CD4-positive, alpha-beta T cell treated with Interleukin-15 for 1 hour (primary cell): ENCODE results near the gene CALML4.
"Not testable (repeated sequence)": the region's sequence is repeated elsewhere in the genome, so short reads cannot be mapped to it uniquely, and the experiment has no call there.

ENCODE experiments used
- DNase-seq: peaks from one replicate; pipeline ENCODE4 v3.0.0-alpha.2; 2020

The CALML4 gene

DNA sequence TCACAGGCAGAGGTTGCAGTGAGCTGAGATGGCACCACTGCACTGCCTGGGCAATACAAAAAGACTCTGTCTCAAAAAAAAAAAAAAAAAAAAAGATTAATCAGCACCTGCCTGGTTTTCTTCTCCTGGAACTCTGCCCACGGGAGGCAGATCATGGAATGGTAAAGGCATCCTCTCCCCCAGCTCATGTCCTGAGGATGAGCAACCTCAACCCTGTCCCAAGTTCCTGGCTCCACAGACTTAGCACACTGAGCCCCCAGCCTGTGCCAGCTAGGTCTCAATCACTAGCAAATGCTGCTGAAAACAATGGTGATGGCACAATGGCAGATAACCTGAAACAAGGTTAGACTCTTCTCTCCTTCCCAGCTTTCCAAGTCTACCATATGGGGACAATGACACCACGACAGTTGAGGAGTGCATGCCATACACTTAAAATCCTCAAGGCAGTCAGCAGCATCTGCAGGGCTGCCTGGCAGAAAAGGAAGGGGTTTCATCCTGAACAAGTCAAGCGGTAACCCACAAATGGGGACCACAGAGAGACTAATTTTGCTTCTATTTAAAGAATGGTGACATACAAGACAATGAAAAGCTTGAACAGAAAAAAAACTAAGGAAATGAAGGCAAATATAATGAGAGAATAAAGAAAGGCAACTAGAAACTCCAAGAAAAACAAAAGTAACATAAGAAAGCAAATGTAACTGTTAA lies 19.6 kb upstream of the CALML4 start:
- no peak for DNase-seq

DNA sequence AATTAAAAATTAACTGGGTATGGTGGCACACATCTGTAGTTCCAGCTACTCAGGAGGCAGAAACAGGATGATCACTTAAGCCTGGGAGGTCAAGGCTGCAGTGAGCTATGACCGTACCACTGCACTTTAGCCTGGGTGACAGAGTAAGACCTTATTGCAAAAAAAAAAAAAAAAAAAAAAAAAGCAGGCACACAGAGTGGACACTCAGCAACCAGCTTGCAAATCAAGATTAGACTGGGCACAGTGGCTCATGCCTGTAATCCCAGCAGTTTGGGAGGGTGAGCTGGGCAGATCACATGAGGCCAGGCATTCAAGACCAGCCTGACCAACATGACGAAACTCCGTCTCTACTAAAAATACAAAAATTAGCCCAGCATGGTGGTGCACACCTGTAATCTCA lies 19.0 kb upstream of the CALML4 start:
- no peak for DNase-seq

DNA sequence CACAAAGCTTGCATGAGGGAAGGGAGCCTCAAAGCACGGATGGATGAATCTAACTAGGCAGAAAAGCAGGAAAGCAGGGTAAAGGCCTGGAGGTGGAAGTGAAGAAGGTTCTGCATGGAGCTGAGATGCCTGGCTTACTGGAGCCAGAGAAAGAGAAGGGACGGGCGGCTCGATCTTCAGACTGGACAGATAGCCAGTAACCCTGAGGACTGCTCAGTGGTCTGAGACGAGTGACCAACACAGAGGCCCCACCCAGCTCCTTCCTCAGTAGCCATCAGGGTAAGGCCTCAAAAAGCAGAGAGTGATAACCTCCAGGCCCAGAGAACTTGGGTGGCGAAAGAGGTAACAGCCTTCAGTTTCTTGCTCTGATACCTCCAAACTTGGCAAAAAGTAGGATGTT lies 18.0 kb upstream of the CALML4 start:
- DNase-seq = no peak

DNA sequence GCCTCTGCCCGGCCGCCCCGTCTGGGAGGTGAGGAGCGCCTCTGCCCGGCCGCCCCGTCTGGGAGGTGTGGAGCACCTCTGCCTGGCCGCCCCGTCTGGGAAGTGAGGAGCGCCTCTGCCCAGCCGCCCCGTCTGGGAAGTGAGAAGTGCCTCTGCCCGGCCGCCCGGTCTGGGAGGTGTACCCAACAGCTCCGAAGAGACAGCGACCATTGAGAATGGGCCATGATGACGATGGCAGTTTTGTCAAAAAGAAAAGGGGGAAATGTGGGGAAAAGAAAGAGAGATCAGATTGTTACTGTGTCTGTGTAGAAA lies 17.3 kb upstream of the CALML4 start:
- DNase-seq = not testable (repeated sequence)

DNA sequence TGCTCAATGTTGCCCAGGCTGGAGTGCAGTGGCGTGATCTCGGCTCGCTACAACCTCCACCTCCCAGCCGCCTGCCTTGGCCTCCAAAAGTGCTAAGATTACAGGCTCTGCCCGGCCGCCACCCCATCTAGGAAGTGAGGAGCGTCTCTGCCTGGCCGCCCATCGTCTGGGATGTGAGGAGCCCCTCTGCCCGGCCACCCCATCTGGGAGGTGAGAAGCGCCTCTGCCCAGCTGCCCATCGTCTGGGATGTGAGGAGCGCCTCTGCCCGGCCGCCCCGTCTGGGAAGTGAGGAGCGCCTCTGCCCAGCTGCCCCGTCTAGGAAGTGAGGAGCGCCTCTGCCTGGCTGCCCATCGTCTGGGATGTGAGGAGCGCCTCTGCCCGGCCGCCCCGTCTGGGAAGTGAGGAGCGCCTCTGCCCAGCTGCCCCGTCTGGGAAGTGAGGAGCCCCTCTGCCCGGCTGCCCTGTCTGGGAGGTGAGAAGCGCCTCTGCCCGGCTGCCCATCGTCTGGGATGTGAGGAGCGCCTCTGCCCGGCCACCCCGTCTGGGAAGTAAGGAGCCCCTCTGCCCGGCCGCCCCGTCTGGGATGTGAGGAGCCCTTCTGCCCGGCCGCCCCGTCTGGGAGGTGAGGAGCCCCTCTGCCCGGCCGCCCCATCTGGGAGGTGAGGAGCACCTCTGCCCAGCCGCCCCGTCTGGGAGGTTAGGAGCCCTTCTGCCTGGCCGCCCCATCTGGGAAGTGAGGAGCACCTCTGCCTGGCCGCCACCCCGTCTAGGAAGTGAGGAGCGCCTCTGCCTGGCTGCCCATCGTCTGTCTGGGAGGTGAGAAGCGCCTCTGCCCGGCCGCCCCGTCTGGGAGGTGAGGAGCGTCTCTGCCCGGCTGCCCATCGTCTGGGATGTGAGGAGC lies 16.6 kb upstream of the CALML4 start:
- DNase-seq = not testable (repeated sequence)

DNA sequence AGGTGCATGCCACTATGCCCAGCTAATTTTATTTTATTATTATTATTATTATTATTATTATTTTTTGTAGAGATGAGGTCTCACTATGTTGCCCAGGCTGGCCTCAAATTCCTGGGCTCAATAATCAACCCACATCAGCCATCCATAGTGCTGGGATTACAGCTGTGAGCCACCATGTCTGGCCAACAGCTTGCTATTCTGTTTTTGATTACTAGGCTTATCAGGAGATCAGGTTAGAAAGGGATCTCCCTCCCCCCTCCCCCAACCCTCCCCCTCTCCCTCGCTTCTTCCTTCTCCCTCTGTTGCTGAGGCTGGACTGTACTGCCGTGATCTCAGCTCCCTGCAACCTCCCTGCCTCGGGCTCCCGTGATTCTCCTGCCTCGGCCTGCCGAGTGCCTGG lies 15.8 kb upstream of the CALML4 start:
- DNase-seq = no peak

DNA sequence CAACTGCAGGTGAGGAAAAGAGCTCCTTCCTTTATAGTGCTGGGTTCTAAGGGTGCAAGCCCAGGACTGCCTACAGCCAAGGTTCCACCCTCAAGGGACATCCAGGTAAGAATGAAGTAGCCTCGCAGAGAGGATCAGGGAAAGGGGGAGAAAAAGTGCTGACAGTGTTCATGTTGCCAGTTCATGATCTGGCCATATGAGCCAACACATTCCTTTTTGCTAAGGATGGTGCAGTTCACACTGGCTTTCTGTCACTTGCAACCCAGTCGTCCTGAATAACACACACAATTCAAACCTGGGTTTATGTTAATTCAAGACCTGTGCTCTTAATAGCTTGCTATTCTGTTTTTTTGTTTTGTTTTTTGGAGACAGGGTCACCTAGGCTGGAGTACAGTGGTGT lies 15.4 kb upstream of the CALML4 start:
- DNase-seq = no peak

DNA sequence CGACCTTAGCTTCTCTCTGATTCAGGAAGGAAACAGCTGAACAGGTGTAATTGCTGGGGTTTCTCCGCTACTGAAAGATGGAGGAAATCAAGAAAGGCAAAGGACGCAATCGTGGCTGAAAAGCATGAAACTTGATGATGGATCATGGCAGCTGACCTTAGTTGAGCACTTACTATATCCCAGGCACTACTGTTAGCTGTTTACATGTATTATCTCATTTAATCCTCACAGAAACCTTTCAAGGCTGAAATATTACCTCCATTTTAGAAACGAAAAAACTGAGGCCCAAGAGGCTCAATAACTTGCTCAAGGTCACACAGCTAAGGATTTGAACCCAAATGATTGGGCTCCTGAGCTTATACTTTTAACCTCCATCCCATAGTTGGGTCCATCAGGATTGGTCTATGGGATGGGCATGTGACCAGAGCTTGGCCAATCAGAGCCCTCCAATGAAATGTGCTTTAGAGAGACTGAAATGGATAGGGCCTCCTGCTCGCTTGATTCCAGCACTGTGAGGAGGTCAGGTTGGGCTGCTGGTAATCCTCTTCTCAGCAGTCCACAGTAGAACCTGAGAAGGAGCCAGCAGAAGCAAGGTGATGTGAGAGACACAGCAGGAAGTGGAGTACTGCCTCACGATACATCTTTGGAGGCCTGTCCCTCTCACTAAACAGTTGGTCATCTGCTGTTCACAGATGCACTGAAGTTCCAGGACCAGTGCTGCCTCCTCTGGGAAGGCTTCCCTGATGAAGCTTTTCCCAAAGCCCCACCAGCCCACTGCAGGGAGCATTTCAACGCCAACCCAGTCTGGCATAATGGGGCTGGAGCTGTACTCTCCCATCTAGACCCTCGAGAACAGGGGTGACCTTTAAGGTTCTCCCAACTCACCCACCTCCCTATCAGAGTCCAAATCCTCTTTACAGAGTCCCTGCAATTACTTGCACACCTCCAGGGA lies 14.0 kb upstream of the CALML4 start:
- DNase-seq = no peak

DNA sequence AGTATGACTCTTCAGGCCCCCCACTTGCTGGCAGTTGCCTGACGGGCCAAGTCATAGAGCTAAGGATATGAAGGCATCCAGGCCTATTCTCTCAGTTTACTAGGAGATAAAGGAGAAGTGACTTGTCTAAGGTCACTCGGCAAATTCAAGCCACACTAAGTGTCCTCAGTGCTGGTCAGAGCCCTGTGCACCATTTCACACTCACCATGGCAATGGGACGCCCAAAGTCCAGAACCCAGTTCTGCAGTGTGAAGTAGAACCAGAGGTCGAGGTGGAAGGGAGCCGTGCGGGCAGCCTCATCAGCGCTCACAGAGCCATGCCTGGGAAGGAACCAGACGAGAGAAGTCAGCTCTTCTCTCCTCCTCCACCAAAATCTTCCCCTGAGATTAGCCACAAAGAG lies 13.2 kb upstream of the CALML4 start:
- DNase-seq = no peak

DNA sequence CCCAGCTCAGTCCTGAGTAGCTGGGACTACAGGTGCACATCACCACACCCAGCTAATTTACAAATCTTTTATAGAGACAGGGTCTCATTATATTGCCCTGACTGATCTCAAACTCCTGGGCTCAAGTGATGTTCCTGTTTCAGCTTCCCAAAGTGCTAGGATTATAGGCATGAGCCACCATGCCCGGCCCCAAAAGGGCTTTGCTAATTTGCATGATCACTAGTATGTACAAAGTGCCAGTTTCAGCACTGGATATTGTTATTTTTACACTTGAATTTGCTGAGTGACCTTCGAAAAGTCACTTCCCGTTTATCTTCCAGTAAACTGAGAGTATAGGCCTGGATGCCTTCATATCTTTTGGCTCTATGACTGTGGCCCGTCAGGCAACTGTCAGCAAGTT lies 12.2 kb upstream of the CALML4 start:
- DNase-seq = no peak

DNA sequence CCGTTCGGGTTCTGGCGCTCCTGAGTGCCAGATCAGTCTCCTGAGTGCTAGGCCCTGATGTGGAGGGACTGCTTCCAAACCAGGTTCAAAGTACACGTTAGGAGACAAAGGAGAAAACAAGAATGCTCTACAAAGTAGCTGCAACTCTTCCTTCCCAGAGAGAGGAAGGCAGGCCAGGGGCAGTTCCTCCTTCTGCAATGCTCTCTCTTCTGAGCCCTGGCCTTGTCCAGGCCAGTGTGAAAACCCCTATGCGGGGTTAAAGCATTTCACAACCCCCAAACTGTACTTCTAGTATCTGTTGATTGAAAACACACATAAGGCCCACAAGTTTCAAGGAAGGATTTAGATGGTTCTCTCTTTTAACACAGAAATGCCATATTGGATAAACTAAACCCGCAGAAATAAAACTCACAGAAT lies 9.7 kb upstream of the CALML4 start:
- DNase-seq = no peak

DNA sequence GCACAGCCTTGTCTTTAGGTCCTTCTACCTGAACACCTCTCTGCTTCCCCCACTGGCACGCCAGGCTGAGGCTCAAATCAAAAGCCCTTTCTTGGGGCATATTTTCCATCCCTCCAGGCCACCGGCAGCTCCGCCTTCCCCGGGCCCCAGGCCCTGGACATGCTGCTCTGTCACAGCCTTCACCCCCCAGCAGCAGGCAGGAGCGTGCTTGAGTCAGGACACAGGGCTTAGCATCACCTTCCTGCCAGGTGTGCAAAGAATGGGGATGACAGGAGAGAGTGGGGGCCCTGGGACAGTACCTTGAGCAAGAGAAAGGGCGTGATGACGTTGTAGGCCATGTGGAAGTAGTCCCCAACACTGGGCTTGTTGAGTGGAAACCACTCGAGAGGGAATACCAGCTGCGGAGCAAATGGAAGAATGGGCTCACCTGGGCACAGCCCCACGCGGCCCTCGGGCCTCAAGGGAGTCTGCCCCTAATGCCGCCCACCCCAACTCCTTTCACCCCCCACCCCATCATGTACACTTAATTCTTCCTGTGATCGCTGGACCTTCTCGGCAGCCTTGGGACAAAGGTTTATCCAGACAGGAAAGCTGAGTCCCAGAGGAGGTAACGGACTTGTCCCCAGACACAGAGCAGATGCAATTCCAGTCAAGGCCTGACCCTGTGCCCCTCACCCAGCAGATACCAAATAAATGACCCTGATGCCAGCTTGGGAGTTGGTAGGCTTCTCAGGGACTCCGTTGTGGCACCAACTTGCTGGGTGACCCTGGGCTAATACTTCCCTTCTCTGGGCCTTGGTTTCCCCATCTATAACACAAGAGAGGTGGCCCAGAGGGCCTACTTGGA lies 9.1 kb upstream of the CALML4 start:
- DNase-seq = no peak

DNA sequence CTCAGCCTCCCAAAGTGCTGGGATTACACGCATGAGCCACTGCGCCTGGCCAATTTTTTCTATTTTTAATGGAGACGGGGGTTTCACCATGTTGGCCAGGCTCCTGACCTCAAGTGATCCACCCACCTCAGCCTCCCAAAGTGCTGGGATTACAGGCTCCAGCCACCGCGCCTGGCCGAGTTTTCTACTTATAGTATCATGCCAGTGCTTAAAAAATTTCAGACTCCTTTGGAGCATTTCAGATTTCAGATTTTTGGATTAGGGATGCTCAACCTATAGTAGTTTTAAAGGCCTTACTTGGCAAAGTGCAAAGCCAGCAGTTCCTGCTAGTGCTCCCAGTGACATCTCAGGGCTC lies 8.3 kb upstream of the CALML4 start:
- not testable (repeated sequence) for DNase-seq

DNA sequence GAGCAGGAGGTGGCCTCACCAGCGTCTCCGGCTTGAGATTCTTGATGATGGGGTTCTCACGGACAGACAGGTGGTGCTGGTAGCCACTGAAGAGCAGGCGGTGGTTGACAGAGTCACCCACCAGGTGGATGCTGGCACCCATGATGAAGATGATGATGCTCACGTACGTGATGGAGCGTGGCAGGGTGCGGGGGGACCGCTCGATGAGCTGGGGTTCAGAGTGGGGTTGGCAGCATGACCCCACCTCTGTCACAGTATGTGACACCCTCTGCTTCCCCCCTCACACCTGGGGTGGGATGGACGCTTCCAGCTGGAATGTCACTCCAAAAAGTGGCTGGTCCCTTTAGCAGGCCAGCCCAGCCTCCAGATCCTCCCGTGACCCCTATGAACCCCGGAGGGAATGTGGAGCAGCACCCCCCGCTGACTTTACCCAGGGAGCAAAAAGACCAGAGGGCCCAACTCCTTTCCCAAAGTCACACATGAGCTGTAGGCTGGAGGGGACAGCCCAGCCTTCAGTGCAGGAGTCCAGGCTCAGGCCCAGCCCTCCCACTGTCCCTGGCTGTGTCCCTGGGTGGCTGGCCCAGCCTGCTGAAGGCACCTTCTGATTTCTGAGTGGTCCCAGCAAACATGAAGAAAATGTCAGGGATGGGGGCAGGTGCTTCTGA lies 6.7 kb upstream of the CALML4 start:
- DNase-seq = no peak

DNA sequence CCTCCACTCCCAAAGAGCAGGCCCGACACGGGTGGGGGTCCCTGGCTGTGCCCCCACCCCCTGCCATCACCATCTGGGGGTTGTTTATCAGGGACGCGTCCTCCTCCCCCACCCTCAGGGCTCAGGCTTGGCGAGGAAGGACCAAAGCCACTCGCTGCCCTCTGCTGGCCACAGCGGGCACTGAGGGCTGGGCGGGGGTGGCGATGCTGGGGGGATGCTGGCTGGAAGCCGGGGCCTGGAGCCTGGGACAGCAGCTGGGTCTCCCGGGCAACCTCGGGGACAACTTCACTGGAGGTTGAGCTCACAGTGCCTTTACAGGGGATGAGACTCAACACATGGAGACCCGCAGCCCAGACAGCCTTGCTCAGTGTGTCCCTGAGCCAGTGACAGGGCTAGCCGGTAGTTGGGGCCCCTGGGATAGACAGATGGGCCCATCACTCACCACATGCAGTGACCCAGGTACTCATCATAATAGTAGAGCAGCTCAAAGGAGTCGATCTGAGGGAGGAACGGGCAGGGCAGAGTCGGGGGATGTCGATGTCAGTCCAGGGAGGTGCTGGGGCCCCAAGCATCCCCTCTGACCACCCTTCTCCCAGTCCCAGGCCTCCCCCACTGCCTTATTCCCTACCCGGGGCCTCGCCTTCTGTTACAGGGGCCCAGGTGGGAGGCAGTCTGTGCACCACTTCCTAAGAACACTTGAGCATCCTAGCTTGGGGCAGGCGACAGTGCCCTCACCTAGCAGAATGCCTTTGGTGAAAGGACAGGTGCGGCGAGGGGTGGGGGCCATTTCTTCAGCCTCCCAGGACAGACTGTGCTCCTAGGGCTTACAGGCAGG lies 5.9 kb upstream of the CALML4 start:
- DNase-seq = peak; percentile 34

DNA sequence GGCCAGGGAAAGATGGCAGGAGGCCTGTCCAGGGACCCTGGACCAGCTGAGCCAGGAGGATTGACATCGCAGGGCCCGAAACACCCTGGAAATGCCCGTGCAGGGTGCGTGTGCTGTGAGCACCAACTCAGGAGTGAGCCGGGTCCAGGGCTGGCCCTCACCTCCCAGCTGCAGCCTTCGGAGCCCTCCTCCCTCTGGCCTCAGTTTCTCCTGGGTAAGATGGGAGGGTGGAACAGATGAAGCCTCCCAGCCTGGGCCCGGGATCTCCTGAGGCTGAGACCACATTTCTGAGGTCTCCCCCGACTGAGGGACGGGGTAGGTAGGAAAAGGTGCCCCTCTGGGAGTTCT lies 5.3 kb upstream of the CALML4 start:
- no peak for DNase-seq

DNA sequence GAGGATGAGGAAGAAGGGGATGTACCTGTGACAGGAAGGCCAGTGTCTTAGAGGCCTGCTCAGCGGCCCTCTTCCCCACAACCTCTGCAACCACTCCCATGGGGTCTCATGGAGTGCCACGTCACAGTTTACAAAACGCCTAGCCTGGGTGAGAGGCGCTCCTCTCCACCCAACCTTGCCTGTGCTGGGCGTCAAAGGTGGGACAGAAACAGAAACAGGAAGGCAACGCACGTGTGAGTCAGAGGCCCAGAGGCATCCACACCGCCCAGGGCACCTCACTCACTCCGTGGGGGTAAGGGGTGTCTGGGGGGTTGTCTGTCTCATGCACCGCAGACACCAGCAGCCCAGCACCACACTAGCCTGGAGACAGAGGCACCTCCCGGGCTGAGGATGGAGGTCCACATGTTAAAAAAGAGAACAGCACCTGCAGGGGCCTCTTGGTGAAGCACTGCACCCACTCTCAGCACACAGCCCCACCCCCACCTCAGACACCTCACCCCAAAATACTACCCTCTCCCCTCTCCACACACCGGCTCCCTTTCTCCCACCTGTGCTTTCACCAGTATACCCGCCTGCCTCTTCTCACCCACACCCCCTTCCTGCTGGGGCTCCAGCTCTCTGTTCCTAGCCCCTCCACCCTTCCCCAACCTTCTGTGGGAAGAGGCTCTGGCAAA lies 4.7 kb upstream of the CALML4 start:
- DNase-seq = peak; percentile 54

DNA sequence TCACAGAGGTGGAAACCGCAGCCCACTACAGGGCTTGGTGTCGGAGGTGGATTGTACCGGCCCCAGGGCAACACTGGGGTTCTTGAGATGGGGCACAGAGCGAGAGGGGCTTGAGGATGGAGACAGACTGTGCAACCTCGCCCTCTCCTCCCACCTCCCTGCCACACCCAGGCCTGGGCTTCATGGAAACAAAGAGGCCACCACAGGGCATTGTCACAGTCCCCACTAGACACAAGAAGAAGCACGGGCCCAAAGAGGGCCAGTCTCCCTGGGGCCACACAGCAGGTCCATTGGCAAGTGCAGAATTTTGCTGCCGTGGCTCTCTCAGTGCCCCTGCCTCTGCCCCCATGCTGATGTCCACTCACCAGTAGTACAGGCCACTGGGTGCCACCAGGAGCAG lies 4.1 kb upstream of the CALML4 start:
- DNase-seq = no peak

DNA sequence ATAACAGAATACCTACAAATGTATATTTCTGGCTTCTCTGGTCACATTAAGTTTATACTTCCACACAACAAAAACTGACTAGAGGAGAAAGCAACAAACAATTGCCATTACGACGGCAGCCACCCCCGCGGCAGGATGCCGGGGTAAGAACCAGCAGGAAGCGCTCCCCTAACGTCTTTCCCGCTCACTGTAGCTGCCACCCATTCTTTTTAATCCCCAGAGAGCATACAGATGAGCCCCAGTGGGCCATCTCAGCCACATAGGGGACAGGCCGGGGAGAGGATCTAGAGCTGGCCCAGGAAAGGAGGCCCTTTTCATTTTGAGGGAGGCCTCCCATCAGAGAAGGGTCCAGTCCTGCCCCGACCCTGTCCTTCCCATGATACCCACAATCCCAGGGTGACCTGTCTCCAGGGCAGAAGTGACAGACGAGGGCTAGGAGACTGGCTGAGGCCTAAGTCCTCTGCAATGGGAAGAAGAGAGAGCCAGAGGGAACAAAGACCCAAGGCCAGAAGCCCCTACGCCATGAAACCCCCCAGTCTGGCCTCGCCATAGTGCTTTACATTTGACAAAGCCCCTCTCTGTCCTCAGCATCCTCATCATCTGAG lies 3.6 kb upstream of the CALML4 start:
- no peak for DNase-seq

DNA sequence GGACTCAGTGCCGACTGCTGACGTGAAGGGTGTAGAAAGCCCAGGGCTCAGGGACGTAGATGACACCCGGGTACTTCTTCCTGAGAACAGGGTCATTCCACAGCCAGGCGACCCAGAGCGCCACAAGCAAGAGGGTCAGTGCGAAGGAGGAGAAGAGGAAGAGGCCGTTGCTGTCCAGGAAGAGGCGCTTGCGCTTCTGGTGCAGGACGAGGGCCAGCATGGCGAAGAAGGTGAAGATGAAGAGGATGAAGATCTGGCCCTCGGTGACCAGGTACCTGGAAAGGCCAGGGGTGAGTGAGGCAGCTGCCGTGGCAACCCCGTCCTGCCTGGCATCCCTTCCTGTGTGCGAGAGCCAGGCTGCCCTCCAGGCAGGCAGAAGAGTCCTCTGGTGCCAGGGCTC lies 3.0 kb upstream of the CALML4 start:
- no peak for DNase-seq
